HG03064 (cell line): ENCODE results near the gene GPR141.

Experiments used
- ATAC-seq: cut with Tn5 transposase; IDR thresholded peaks from one replicate; pipeline ENCODE4 v1.9.1; 2021; ENCODE audit warnings: low read depth; ENCODE audit not compliant: unreplicated experiment

The GPR141 gene, protein sequence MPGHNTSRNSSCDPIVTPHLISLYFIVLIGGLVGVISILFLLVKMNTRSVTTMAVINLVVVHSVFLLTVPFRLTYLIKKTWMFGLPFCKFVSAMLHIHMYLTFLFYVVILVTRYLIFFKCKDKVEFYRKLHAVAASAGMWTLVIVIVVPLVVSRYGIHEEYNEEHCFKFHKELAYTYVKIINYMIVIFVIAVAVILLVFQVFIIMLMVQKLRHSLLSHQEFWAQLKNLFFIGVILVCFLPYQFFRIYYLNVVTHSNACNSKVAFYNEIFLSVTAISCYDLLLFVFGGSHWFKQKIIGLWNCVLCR

GRCh38 chr7:37683246-37684120 is at the start of gene GPR141:
Gene GPR141 (plus strand): TSS chr7:37683766. CDS start chr7:37740394, 56,628 bp downstream.
- ATAC-seq: peak; percentile 78

- no peak for ATAC-seq
Measured at GRCh38 chr7:37635346-37635745, 48.2 kb upstream of the GPR141 start.

GRCh38 chr7:37642028-37642540 is 41.5 kb upstream of the GPR141 start:
- no peak for ATAC-seq

DNA sequence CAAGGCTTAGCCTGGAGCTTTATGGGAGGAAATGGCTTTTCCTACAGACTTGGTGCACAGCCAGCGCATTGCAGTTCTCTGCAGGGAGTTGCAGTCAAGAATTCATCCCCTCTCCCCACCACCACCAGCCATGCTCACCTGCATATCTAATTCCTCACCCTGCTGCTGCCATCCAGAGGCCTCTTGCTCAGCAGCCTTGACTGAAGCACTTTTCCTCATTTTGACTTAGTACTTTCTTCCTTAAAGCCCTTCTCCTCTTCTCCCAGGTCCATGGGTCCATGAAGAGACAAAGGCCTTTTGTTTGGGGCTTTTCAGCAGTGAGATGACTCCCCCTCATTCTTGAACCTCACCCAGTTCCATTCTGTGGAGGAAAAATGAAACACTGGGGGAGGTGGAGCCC is 39.7 kb upstream of the GPR141 start:
- no peak for ATAC-seq

DNA sequence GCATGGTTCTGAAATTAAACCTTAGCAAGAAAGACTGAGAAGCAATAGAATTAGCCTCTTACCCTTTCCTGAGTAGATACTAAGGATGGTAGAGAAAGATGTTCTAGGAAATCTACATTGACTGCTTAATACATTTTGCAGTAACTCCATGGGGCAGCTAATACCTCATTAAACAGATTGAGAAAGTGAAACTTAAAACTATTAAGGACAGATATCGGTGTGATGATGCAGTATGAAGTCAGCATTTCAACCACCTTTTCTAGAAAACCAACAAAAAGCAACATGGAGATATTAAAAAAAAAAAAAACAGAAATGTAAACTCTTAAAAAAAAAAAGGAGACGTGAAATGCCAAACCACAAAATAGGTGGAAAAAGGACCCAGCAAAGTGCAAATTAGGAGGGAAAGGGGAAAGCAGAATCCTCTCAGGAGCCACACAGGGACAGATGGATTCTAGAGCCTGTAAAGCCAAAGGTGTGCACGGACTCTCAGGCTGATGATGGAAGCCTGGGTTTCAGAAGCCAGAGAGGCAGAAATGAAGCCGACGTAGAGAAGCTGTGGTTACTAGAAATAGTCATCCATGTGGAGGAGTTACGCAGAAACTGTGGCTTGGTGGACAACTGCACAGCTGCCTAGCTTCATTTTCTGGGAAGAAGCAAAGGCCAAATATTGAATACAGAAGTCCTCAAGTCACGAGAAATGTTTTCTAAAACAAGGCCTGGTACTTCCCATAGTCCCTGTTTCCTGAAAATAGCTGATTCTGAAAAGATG is 38.1 kb upstream of the GPR141 start:
- no peak for ATAC-seq

DNA sequence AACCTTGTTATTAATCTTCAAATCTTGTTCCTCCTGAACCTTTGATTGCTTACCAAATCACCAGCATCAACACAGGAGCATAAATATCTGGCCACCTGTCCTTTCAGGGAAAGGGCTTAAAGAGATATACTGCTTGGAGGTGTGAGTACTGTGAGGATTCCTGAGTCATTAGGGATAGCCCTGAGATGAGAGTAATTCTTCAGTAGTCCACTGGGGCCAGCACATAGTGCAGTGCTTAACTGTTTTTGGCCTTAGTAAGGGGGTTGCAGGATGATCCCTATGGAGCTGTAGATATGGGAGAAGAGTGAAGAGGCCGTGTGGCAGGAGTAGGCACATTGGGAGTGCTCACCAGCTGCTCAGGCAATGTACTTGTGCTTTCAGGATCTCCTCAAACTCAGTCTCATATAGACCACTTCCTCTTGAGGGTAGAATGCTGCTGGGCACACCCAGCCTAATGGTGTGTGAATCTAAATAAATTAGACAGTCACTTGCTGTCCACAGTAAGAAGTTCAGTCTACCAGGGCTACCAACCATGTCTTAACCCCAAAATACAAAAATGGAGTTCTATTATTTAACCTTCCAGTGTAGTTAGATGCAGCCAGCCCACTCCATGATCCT is 26.5 kb upstream of the GPR141 start:
- ATAC-seq: peak; percentile 92

DNA sequence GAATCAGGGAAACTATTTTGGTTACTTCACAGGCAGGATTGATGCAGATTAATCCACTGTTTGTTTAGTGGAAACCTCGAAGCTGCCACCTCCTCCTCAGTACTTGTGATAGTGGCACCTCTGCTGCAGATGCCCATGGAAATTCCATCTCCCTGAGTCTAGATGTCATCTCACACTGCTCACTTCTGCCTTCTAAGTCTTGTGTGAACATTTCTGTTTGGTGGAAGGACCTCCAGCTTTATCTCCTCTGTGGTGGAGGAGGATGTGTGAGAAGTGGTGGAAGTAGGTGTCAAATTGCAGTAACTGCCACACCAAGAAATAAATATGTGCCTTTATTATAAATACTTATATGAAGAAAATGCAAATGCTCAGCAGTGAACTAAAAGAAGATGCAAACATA is 25.8 kb upstream of the GPR141 start:
- no peak for ATAC-seq

DNA sequence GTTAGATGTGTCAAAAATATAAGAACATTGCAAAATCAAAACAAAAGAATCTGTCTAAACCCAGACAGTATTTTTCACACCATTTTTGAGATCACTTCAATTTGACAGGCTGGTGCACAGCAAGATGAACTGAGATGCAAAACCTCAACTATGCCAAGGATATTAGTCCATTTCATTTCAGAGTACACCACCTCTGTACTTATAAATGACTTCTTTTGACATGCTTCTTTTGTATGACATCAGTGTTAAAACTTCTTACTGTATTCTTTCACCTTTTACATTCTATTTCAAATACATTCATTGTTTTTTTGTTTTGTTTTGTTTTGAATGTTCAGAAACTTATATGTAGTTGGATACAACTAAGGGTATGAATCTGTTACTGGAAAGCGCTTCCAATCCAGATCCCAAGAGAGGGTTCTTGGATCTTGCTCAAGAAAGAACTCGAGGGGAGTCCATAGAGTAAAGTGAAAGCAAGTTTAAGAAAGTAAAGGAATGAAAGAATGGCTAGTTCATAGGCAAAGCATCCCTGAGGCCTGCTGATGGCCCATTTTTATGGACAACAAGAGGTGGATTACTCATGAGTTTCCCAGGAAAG is 23.5 kb upstream of the GPR141 start:
- ATAC-seq: no peak

GRCh38 chr7:37660614-37661013 is 23.0 kb upstream of the GPR141 start:
- ATAC-seq: no peak

- no peak for ATAC-seq
Measured at GRCh38 chr7:37663693-37664092, 19.9 kb upstream of the GPR141 start.

GRCh38 chr7:37665352-37666022 is 18.1 kb upstream of the GPR141 start:
- ATAC-seq: no peak

DNA sequence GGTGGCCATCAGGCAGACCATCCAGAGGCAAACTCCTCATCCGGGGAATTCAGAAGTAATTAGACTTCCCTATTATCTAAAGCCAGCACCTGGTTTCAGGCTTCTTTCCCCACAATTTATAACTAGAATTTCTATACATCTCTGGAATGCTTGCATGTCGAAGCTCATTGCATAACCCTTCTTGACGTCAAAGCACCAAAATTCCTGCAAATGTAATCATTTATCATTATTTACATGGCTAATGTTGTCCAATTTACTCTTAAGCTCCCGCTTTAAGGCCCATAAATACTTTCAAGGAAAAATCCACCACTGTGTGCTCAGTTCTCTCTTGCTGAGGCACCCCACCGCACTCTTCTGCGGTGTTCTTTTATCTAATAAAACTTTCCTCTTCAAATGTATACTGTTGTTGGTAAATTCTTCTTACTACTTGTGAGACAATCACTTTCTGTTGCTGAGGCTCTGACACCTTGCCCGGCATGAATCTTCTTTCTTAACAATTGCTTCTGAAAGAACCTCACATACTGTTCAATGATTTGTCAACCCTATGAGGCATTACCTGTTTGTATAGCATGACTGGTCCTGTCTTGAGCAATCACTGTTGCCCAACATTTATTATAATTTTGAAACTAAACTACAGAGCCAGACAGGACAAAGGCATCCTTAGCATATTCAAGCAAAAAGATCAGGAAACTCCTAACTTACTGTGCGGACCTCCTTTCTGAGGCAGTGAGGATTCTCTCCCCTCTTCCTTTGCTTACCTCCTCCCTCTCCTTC is 17.4 kb upstream of the GPR141 start:
- no peak for ATAC-seq

DNA sequence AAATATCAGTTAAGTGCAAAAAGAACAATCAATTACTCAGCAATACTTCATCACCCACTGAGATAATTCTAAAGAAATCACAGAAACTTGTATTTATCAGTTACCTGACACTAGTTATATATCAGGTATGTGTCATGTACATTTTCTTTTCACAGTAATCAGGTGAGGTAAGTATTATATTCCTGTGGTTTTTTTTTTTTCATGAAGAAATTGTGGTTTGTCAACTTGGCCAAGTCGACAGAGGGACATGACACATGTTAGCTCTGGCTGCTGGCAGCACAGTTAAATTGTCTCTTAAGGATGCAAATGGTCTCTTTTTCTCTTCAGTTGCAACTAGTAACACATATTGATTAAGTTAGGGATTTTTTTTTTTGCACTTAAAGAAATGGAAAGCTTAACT is 13.7 kb upstream of the GPR141 start:
- no peak for ATAC-seq

DNA sequence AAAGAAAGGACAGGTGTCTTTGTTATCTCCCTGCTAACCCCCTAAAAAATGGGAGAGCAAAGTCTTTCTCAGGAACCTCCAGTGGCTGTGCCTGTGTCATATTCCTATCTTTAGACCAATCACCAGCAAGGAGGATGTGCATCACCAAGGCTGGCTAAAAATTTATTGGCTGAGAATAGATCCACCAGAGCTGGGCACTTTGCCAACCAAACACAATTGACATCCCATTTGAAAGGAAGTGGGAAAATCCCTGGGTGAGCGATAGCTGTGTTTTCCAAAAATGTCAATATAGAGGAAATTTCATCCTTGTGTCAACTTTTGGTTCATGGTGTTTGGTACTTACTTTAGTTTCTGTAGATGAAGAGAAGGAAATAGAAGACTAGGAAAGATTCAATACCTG is 13.1 kb upstream of the GPR141 start:
- ATAC-seq: no peak

- no peak for ATAC-seq
Measured at GRCh38 chr7:37671876-37672275, 11.7 kb upstream of the GPR141 start.

- no peak for ATAC-seq
Measured at GRCh38 chr7:37672926-37673325, 10.6 kb upstream of the GPR141 start.

GRCh38 chr7:37673523-37673922 is 10.0 kb upstream of the GPR141 start:
- ATAC-seq: no peak

- ATAC-seq: no peak
Measured at GRCh38 chr7:37674531-37674930, 9.0 kb upstream of the GPR141 start.

- no peak for ATAC-seq
Measured at GRCh38 chr7:37675749-37676148, 7.8 kb upstream of the GPR141 start.
